Gastrocnemius medialis (tissue), 4 donors: ENCODE measurements around the gene SPIB. TPM values are rescaled to one million over a fixed set of nuclear protein-coding genes. Genes with fewer than 3 reads are reported as not detected.

Experiments
- ATAC-seq, 2 donors: fragments of 150-250 bp; one replicate each; pipeline ENCODE4 v1.9.1; 2016
- DNase-seq, 2 donors: peaks; one replicate each; pipeline ENCODE4 v3.0.0-alpha.2; 2019
- H3K27ac ChIP-seq, 4 donors: fragments of 200-600 bp; sonication (generic); 1 replicate in 1 of 4; 2 replicates in 3 of 4; pipeline ENCODE4 v1.5.1; 2016 to 2018; ENCODE audit warnings: mild to moderate bottlenecking in 2 of 4, moderate library complexity in 1 of 4
- H3K27me3 ChIP-seq, 3 donors: fragments of 200-600 bp; sonication (generic) in 2 of 3; 1 replicate in 1 of 3; 2 replicates in 2 of 3; pipeline versions ENCODE4 v1.5.1 to v1.6.0; 2016 to 2019; ENCODE audit warnings: mild to moderate bottlenecking in 1 of 3, moderate library complexity in 1 of 3
- H3K36me3 ChIP-seq, 2 donors: fragments of 200-600 bp; sonication (generic) in 1 of 2; one replicate each; pipeline ENCODE4 v1.5.1; 2017 to 2018
- H3K4me1 ChIP-seq, 2 donors: fragments of 200-600 bp; sonication (generic) in 1 of 2; one replicate each; pipeline ENCODE4 v1.5.1; 2016 to 2017; ENCODE audit warnings: mild to moderate bottlenecking in 2 of 2
- H3K4me3 ChIP-seq, 4 donors: fragments of 200-600 bp; sonication (generic) in 3 of 4; 1 replicate in 1 of 4; 2 replicates in 3 of 4; pipeline ENCODE4 v1.5.1; 2016 to 2019; ENCODE audit warnings: mild to moderate bottlenecking in 2 of 4
- H3K9me3 ChIP-seq, 3 donors: fragments of 200-600 bp; sonication (generic) in 2 of 3; 1 replicate in 1 of 3; 2 replicates in 2 of 3; pipeline ENCODE4 v1.5.1; 2016 to 2019
- CTCF ChIP-seq, 5 experiments: fragments of 450-650 bp in 3 of 5; fragments of 200-600 bp in 2 of 5; sonication (generic) in 2 of 5; IDR thresholded peaks in 4 of 5; conservative IDR thresholded peaks in 1 of 5; 1 replicate in 4 of 5; 2 replicates in 1 of 5; pipeline ENCODE4 v1.5.1; 2016 to 2019; ENCODE audit warnings: antibody characterized with exemption in 5 of 5, mild to moderate bottlenecking in 3 of 5, moderate library complexity in 3 of 5
- POLR2A ChIP-seq, 2 donors: fragments of 450-650 bp; IDR thresholded peaks; one replicate each; pipeline ENCODE4 v1.6.1; 2017; ENCODE audit warnings: antibody characterized with exemption in 2 of 2, mild to moderate bottlenecking in 2 of 2, moderate library complexity in 2 of 2
- in situ Hi-C, 4 donors: fragments of 200-750 bp; cut with MboI; loops; one replicate each; pipeline versions ENCODE4 v1.15.0 to v1.8.0; 2017; ENCODE audit warnings: low sequenced_read_pairs in 4 of 4
- intact Hi-C: fragments of 100-400 bp; cut with DNase I; formaldehyde crosslinking; loops from one replicate; pipeline ENCODE4 v1.15.1; 2023; ENCODE audit warnings: low total_unique reads
- total RNA-seq, 4 donors: library from RNA; depleted of rRNA; stranded (reverse); fragments of >200 nt; gene quantifications; one replicate each; pipeline versions ENCODE4 v1.1.0 to v1.2.3, GENCODE V29; 2016

Gene SPIB
- total RNA-seq, 4 donors from 2014 or later: 0.15 TPM; not detected in 3

GRCh38 chr19:50380137-50380536 is 38.6 kb upstream of the SPIB start:
- Histone ChIP-seq H3K9me3 (no peaks in the 10 kb centered on the region), H3K27ac (no peak overlapping the region), H3K27me3 (no peaks in the 10 kb centered on the region), H3K4me1 (peaks cover 11 to 20% of the 10 kb centered on the region in 2 donors), H3K4me3 (no peak overlapping the region), H3K36me3 (peaks cover 0 to 53% of the 10 kb centered on the region in 2 donors)
- TF ChIP-seq CTCF (IDR thresholded peaks at IDR 0.05 in 4 of 5, conservative IDR thresholded peaks at IDR 0.05 in 1 of 5) (no peak), POLR2A (IDR thresholded peaks at IDR 0.05) (no peak)
- in situ Hi-C loops: no loop called here
- intact Hi-C loops: loop anchor here (5.0 kb wide), 2 partner anchors 48 to 422 kb away; no protein-coding TSS in a partner anchor
- ATAC-seq: no peak
- no peak for DNase-seq

GRCh38 chr19:50380751-50381151 is 38.0 kb upstream of the SPIB start:
- TF ChIP-seq CTCF (IDR thresholded peaks at IDR 0.05 in 4 of 5, conservative IDR thresholded peaks at IDR 0.05 in 1 of 5) (no peak), POLR2A (IDR thresholded peaks at IDR 0.05) (no peak)
- H3K9me3 ChIP-seq: no peaks in the 10 kb centered on the region
- no peaks in the 10 kb centered on the region for H3K27me3 ChIP-seq
- DNase-seq (no peak), ATAC-seq (no peak)
- no peak overlapping the region for H3K4me3 ChIP-seq
- H3K4me1 ChIP-seq: peaks cover 11 to 20% of the 10 kb centered on the region in 2 donors
- intact Hi-C loops (loop anchor here (5.0 kb wide), 2 partner anchors 48 to 422 kb away; no protein-coding TSS in a partner anchor), in situ Hi-C loops (no loop called here)
- H3K36me3 ChIP-seq: peaks cover 0 to 53% of the 10 kb centered on the region in 2 donors
- H3K27ac ChIP-seq: no peak overlapping the region

GRCh38 chr19:50381881-50382729 is 36.6 kb upstream of the SPIB start:
- no peak overlapping the region for H3K27ac ChIP-seq
- in situ Hi-C loops: no loop called here

More at GRCh38 chr19:50381881-50382729, 36.6 kb upstream of the SPIB start:
- Histone ChIP-seq H3K4me3 (no peak overlapping the region), H3K4me1 (peaks cover 8 to 16% of the 10 kb centered on the region in 2 donors), H3K27me3 (no peaks in the 10 kb centered on the region), H3K36me3 (peaks cover 0 to 53% of the 10 kb centered on the region in 2 donors), H3K9me3 (no peaks in the 10 kb centered on the region)
- TF ChIP-seq CTCF (IDR thresholded peaks at IDR 0.05 in 4 of 5, conservative IDR thresholded peaks at IDR 0.05 in 1 of 5) (no peak), POLR2A (IDR thresholded peaks at IDR 0.05) (no peak)
- ATAC-seq (no peak), DNase-seq (no peak)
- intact Hi-C loops: loop anchor here (5.0 kb wide), 2 partner anchors 50 to 420 kb away; no protein-coding TSS in a partner anchor
